Testis (tissue), 3 donors: Measurements from ENCODE around the gene IRAK1. TPM values are rescaled to one million over a fixed set of nuclear protein-coding genes. Genes with fewer than 3 reads are reported as not detected.

Experiments
- DNase-seq: peaks from one replicate; pipeline ENCODE4 v3.0.0-alpha.2; 2019
- H3K27ac ChIP-seq, 2 donors: fragments of 200-600 bp; sonication (generic); one replicate each; pipeline ENCODE4 v1.5.1; 2019
- H3K27me3 ChIP-seq: fragments of 200-600 bp; sonication (generic); one replicate; pipeline ENCODE4 v1.5.1; 2019
- H3K36me3 ChIP-seq: fragments of 200-600 bp; sonication (generic); one replicate; pipeline ENCODE4 v1.5.1; 2017; ENCODE audit warnings: low read depth; ENCODE audit errors: missing control alignments
- H3K4me1 ChIP-seq: fragments of 200-600 bp; sonication (generic); one replicate; pipeline ENCODE4 v1.5.1; 2019
- H3K4me3 ChIP-seq, 2 donors: fragments of 200-600 bp; sonication (generic); one replicate each; pipeline ENCODE4 v1.5.1; 2017 to 2019
- H3K9me3 ChIP-seq: fragments of 200-600 bp; sonication (generic); one replicate; pipeline ENCODE4 v1.5.1; 2017
- POLR2A ChIP-seq: fragments of 450-650 bp; IDR thresholded peaks from one replicate; pipeline ENCODE4 v1.6.1; 2017; ENCODE audit warnings: antibody characterized with exemption, mild to moderate bottlenecking, moderate library complexity
- WGBS, 2 donors: methylation state at CpG; one replicate each; pipeline ENCODE4 v1.1.5; 2018; 5-methylcytosine and 5-hydroxymethylcytosine counted together
- intact Hi-C: fragments of 100-400 bp; cut with DNase I; formaldehyde crosslinking; loops from one replicate; pipeline ENCODE4 v1.15.1; 2023; ENCODE audit warnings: low total_unique reads
- polyA plus RNA-seq: library from polyadenylated mRNA; stranded (reverse); fragments of 350-450 nt; fragmentation: Illumina TruSeq; extraction: RNeasy Lipid Tissue Mini Kit (QIAGEN cat#74804); gene quantifications from one replicate; pipeline ENCODE4 v1.2.3, GENCODE V29; 2014; ENCODE audit warnings: low read depth, low replicate concordance; ENCODE audit not compliant: insufficient read depth
- total RNA-seq, 2 donors: library from RNA; depleted of rRNA; stranded (reverse); fragments of >200 nt; gene quantifications; one replicate each; pipeline ENCODE4 v1.2.3, GENCODE V29; 2016
- TF ChIP-seq, protein P1 (sequence below), 3 experiments: fragments of 450-650 bp in 2 of 3; fragments of 200-600 bp in 1 of 3; sonication (generic) in 1 of 3; IDR thresholded peaks; one replicate each; pipeline ENCODE4 v1.5.1; 2016 to 2019; ENCODE audit warnings: antibody characterized with exemption in 3 of 3, mild to moderate bottlenecking in 2 of 3, moderate library complexity in 1 of 3

The IRAK1 gene
- total and polyA plus RNA-seq, 3 donors from 2014 or later = 48.6 to 90.8 (median 77.6) TPM

DNA sequence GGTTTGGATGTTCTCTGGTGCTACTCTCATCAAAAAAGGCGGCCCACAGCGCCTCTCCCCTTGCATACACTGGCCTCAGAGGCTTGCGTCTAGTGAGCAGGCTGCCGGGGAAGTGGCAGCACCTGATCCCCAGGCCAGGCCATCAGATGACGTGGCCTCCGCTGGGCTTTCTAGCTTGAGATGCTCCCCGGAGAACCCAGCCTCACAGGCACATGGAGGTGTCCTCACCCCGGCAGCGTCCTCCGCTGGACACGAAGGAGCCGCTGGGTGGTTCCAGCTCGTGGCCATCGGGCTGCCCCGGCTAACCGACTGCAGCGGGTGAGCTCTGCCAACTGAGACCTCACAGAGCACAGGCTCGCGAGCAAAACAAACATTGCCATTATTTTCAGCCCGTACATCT lies 12.8 kb downstream of the IRAK1 start:
- DNase-seq = no peak
- no peak overlapping the region for H3K27ac ChIP-seq
- no peak overlapping the region for H3K4me3 ChIP-seq
- no peaks in the 10 kb centered on the region for H3K4me1 ChIP-seq
- no peaks in the 10 kb centered on the region for H3K9me3 ChIP-seq
- TF ChIP-seq POLR2A = no peak
- TF ChIP-seq, protein P1, sequence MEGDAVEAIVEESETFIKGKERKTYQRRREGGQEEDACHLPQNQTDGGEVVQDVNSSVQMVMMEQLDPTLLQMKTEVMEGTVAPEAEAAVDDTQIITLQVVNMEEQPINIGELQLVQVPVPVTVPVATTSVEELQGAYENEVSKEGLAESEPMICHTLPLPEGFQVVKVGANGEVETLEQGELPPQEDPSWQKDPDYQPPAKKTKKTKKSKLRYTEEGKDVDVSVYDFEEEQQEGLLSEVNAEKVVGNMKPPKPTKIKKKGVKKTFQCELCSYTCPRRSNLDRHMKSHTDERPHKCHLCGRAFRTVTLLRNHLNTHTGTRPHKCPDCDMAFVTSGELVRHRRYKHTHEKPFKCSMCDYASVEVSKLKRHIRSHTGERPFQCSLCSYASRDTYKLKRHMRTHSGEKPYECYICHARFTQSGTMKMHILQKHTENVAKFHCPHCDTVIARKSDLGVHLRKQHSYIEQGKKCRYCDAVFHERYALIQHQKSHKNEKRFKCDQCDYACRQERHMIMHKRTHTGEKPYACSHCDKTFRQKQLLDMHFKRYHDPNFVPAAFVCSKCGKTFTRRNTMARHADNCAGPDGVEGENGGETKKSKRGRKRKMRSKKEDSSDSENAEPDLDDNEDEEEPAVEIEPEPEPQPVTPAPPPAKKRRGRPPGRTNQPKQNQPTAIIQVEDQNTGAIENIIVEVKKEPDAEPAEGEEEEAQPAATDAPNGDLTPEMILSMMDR (IDR thresholded peaks at IDR 0.05) = no peak
- WGBS, 2 donors = 97% methylated on average over 18 of the region's 20 CpGs; no CpG with 5 or more reads in 1 of the 2 donors
- H3K36me3 ChIP-seq = no peaks in the 10 kb centered on the region
- intact Hi-C loops = no loop called here
- no peaks in the 10 kb centered on the region for H3K27me3 ChIP-seq

DNA sequence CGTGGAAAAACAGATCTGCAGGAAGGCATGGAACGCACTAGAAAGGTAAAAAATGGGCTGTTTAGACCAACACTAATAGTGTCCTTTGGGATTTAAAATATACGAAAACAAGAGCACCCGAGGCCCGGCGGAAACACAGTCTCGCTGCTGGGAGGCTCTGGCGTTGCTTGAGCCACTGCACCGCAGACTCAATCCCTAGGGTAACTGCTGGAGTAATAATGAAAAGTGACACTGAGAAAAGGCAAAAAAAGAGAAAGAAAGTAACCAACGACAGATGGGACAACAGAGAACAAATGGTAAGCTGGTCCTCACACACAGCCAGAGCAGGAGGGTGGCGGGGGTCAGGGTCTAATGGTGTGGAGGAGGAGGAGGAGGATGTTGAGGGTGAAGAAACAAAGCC lies 15.4 kb downstream of the IRAK1 start:
- WGBS, 2 donors = 84 to 85% methylated on average over 11 of the region's 11 CpGs
- Histone ChIP-seq H3K4me1 (no peaks in the 10 kb centered on the region), H3K27ac (no peak overlapping the region), H3K4me3 (no peak overlapping the region), H3K27me3 (no peaks in the 10 kb centered on the region), H3K9me3 (no peaks in the 10 kb centered on the region), H3K36me3 (no peaks in the 10 kb centered on the region)
- TF ChIP-seq, protein P1 (IDR thresholded peaks at IDR 0.05) = no peak
- no peak for TF ChIP-seq POLR2A
- intact Hi-C loops = no loop called here
- DNase-seq = no peak

DNA sequence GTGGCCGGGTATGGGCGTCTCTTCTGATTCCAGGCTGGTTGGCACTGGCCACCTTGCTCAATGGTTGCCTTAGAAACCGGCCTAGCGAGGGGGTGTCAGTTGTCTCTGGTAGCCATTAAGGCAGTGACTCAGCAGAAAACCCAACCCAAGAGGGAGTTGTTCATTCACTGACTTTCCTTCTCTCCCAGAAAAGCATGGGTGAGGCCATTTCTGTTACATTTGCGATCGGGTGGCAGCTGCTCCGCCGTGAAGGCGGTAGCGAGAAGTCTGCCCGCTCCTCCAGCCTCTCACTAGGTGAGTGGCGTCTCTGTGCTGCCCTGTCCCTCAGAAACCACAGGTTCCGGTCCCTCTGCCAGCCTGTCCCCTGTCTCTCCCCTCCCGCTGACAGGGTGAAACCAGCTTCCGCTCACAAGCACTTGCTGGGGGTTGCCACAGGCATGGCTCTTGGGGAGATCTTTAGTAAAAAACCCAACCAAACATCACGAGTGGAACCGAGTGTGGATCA lies 17.4 kb downstream of the IRAK1 start:
- Histone ChIP-seq H3K27me3 (no peaks in the 10 kb centered on the region), H3K9me3 (no peaks in the 10 kb centered on the region), H3K4me1 (no peaks in the 10 kb centered on the region), H3K36me3 (no peaks in the 10 kb centered on the region), H3K4me3 (no peak overlapping the region), H3K27ac (no peak overlapping the region)
- TF ChIP-seq POLR2A = no peak
- TF ChIP-seq, protein P1 (IDR thresholded peaks at IDR 0.05) = no peak
- intact Hi-C loops = no loop called here
- no peak for DNase-seq
- 78 to 84% methylated on average over 12 to 15 of the region's 17 CpGs for WGBS, 2 donors

DNA sequence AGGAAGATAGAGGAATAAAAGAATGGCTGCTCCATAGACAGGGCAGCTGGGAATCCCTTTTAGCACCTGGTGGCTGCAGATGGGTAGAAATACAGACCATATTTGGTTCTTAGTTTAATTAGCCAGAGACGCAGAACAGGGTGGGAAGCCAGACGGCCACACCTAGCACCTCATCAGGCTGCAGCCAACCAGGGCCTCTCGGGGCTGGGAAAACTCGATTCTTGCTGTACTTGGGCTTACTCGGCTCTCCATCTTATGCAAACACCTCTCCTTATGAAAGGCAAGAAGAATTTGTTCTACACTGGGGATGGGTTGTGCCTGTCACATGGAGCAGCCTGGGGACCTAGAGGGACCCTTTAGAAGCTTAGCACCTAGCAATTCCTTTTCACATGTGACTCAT lies 19.7 kb downstream of the IRAK1 start:
- Histone ChIP-seq H3K4me3 (no peak overlapping the region), H3K36me3 (no peaks in the 10 kb centered on the region), H3K9me3 (no peaks in the 10 kb centered on the region), H3K27me3 (no peaks in the 10 kb centered on the region), H3K27ac (no peak overlapping the region), H3K4me1 (no peaks in the 10 kb centered on the region)
- intact Hi-C loops = no loop called here
- DNase-seq = no peak
- TF ChIP-seq POLR2A = no peak
- TF ChIP-seq, protein P1 (IDR thresholded peaks at IDR 0.05) = no peak
- 26 to 37% methylated on average over 2 to 5 of the region's 5 CpGs for WGBS, 2 donors

DNA sequence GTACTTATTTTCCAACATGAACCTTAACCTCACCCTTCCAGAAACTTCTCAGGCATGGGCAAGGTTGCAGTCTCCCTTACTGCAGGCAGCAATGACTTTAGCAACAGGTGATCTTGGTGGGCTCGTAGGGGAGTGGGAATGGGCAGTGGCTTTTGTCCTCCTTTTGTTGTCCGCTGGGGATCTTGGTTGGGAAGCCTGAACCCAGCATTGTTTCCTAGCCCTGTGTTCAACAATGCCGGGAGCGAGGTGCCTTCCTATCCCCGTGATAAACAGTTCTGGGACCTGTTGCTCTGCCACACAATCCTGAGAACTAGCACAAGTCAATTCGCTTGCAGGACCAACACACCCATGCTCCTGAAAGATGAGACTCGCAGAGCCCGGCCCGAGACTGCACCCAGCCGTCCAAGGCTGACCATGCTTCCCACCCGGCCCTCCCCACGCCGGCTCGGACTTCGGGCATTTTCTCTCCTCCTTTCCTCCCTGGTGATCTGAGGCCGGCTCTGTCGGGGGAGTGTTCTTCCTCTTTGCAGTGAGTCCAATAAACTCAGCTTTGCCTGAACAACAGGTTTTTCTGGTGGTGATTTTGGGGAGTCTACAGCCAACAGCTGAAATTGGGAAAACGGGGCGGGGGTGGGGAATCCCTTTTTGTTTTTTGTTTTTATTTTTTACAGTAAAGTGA lies 20.2 kb downstream of the IRAK1 start:
- no peak for DNase-seq
- WGBS, 2 donors = 29 to 65% methylated on average over 12 to 19 of the region's 19 CpGs
- H3K36me3 ChIP-seq = no peaks in the 10 kb centered on the region
- H3K4me1 ChIP-seq = no peaks in the 10 kb centered on the region
- no peak overlapping the region for H3K27ac ChIP-seq
- no peaks in the 10 kb centered on the region for H3K9me3 ChIP-seq
- no peak overlapping the region for H3K4me3 ChIP-seq
- no peaks in the 10 kb centered on the region for H3K27me3 ChIP-seq
- intact Hi-C loops = no loop called here
- TF ChIP-seq, protein P1 (IDR thresholded peaks at IDR 0.05) = no peak
- no peak for TF ChIP-seq POLR2A
